K562 (cell line): Measurements from ENCODE around the gene RBM19. TPM values are rescaled to one million over a fixed set of nuclear protein-coding genes. Genes with fewer than 3 reads are reported as not detected.
A peak's percentile ranks its signal among the peaks of the same experiment; 100 is the strongest.

Source experiments
- ARID1B ChIP-seq: fragments of 450-650 bp; IDR thresholded peaks from 2 replicates; pipeline ENCODE4 v1.6.1; 2016; ENCODE audit warnings: antibody characterized with exemption, mild to moderate bottlenecking, inconsistent platforms
- ELF4 ChIP-seq: fragments of 450-650 bp; formaldehyde crosslinking; IDR thresholded peaks from 2 replicates; pipeline ENCODE4 v1.4.0; 2022; ENCODE audit warnings: missing genetic modification characterization
- FOXO4 ChIP-seq: fragments of 450-650 bp; formaldehyde crosslinking; IDR thresholded peaks from 2 replicates; pipeline ENCODE4 v1.4.0; 2020; ENCODE audit warnings: mild to moderate bottlenecking, moderate library complexity
- HDAC8 ChIP-seq: fragments of 450-650 bp; IDR thresholded peaks from 2 replicates; pipeline ENCODE4 v1.6.1; 2016; ENCODE audit warnings: mild to moderate bottlenecking, missing genetic modification characterization, moderate library complexity, missing compliant biosample characterization
- MEF2A ChIP-seq: IDR thresholded peaks from 2 replicates; pipeline ENCODE4 v1.6.1; 2011; ENCODE audit warnings: low read depth, mild to moderate bottlenecking, low read length, moderate library complexity; ENCODE audit not compliant: control insufficient read depth
- SIRT6 ChIP-seq: IDR thresholded peaks from one replicate; pipeline ENCODE4 v1.6.1; 2012; ENCODE audit warnings: low read depth, mild to moderate bottlenecking, control low read depth, inconsistent platforms, low read length, moderate library complexity
- ZNF23 ChIP-seq: fragments of 250-450 bp; sonication (Bioruptor Pico); IDR thresholded peaks from 2 replicates; pipeline ENCODE4 v1.4.0; 2020; ENCODE audit warnings: mild to moderate bottlenecking
- polyA plus RNA-seq, 8 experiments: library from polyadenylated mRNA; depleted of rRNA in 4 of 8; stranded (reverse) in 5 of 8; unstranded in 3 of 8; fragments of >200 nt; fragmentation: Nextera tagmentation in 2 of 8; fragmentation: Illumina TruSeq in 1 of 8; extraction: Ambion mirVana in 2 of 8; extraction: Trizol in 1 of 8; gene quantifications; 2 replicates each; pipeline versions ENCODE4 v1.2.1 to v1.2.3, GENCODE V29; 2011 to 2014; ENCODE audit warnings: inconsistent platforms in 1 of 8, missing spikeins in 1 of 8
- total RNA-seq, 7 experiments: library from RNA; depleted of rRNA in 6 of 7; stranded (reverse); fragments of >200 nt in 6 of 7; fragmentation: Illumina TruSeq in 2 of 7; extraction: Trizol in 2 of 7; gene quantifications; 2 replicates each; pipeline versions ENCODE4 v1.2.1 to v1.2.3, GENCODE V29; 2011 to 2021; ENCODE audit warnings: low replicate concordance in 1 of 7
- TF ChIP-seq, protein P1 (sequence below): fragments of 250-450 bp; sonication (Bioruptor Pico); IDR thresholded peaks from 2 replicates; pipeline ENCODE4 v1.5.0; 2021; ENCODE audit warnings: mild to moderate bottlenecking, moderate library complexity
- TF ChIP-seq, protein P2 (sequence below), 2 experiments: fragments of 450-650 bp in 1 of 2; sonication (generic) in 1 of 2; formaldehyde crosslinking in 1 of 2; IDR thresholded peaks; 2 replicates each; pipeline versions ENCODE4 v1.7.1 to v1.9.0; 2016 to 2022; ENCODE audit warnings: inconsistent platforms in 1 of 2, mild to moderate bottlenecking in 1 of 2, missing genetic modification reagents in 1 of 2

RBM19 gene
- total and polyA plus RNA-seq, 9 of the 15 experiments (the other 6 are each of a cell fraction or from before 2014, with no cell fraction given), result 16.0 to 58.4 (median 37.9) TPM

DNA sequence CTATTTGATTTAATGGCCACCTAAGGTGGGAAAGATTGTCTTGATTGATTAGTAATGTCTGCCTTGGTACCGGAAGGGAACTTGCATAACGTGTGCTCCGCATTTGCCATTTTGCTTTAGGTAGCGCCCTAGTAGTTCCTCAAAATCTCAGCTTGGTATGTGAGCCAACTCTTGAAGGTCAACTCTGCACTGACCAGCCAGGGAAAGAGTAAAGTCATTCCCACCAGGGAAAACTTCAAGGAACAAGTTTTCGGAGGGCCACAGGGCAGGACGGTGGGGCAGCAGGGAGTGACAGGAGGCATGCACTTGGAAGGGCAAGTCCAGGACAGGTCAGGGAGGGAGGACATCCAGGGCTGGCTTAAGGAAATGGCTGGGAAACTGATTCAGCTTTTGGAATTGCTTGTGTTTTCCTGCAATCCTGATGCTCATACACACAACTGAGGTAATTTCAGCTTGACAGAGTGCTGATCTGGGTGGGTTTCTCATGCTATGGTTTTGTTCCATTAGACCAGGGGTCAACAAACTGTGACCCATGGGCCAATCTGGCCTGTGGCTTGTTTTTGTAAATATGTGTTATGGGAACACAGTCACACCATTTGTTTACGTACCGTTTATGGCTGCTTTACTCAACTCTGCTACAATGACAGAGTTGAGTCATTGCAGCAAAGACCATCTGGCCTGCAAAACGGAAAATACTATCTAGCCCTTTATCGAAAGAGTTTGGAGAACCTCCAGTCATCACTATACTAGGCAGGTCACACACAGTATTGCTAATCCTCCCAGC is 184.5 kb downstream of the RBM19 start (continued):
- TF ChIP-seq, protein P1, sequence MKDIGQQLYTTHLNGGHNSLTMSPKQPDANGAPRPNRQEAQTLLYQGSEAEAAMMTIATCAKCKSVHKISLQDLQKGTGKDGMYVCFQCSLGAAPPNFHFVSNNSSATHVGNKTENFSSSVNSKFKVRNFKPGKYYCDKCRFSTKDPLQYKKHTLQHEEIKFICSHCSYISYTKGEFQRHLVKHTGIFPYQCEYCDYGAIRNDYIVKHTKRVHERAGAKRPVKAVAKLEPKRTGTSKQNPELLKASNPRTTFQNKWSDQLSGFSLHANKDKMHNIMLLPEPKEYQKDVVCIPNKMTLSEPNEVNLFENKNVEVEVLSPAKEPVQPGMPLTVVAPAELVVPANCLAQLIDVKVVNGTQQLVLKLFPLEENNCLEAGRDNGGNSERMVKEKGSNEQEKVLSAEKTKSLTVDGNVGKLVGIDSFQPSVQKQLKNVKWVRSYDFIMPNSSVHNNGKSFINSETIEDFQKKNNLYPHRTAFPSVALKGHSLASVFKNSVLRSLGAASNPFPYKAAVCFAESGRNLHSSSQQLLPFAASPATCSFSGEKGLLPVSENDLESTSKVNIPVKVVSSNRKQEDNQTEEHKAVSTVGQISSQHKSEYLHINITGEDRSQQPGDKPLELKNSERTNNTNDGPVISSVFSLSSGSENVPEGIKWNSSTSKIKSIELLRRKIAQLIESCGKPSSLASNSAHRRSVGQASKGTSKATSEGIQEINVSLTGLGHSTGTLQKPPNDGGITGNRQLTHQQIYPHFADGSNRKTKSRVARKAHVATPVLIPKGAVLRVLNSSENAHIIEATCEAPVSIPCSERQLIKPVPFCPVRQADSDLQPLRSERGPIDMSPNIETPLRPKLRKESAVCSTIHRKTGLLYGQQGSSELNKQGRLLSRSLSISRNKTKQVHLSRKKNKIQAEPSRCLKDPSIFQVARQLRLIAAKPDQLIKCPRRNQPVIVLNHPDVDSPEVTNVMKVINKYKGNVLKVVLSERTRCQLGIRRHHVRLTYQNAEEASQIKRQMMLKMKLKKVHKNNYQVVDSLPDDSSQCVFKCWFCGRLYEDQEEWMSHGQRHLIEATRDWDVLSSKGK (CRISPR knock-in tag), result no peak
- TF ChIP-seq ZNF23 (CRISPR knock-in tag) (peak; percentile 96), ARID1B (no peak), HDAC8 (no peak), SIRT6 (no peak), ELF4 (CRISPR knock-in tag) (no peak), FOXO4 (CRISPR knock-in tag) (no peak), MEF2A (no peak)
- TF ChIP-seq, protein P2, sequence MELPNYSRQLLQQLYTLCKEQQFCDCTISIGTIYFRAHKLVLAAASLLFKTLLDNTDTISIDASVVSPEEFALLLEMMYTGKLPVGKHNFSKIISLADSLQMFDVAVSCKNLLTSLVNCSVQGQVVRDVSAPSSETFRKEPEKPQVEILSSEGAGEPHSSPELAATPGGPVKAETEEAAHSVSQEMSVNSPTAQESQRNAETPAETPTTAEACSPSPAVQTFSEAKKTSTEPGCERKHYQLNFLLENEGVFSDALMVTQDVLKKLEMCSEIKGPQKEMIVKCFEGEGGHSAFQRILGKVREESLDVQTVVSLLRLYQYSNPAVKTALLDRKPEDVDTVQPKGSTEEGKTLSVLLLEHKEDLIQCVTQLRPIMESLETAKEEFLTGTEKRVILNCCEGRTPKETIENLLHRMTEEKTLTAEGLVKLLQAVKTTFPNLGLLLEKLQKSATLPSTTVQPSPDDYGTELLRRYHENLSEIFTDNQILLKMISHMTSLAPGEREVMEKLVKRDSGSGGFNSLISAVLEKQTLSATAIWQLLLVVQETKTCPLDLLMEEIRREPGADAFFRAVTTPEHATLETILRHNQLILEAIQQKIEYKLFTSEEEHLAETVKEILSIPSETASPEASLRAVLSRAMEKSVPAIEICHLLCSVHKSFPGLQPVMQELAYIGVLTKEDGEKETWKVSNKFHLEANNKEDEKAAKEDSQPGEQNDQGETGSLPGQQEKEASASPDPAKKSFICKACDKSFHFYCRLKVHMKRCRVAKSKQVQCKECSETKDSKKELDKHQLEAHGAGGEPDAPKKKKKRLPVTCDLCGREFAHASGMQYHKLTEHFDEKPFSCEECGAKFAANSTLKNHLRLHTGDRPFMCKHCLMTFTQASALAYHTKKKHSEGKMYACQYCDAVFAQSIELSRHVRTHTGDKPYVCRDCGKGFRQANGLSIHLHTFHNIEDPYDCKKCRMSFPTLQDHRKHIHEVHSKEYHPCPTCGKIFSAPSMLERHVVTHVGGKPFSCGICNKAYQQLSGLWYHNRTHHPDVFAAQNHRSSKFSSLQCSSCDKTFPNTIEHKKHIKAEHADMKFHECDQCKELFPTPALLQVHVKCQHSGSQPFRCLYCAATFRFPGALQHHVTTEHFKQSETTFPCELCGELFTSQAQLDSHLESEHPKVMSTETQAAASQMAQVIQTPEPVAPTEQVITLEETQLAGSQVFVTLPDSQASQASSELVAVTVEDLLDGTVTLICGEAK (IDR thresholded peaks at IDR 0.05), result no peak
- TF ChIP-seq, protein P2 (CRISPR knock-in tag; IDR thresholded peaks at IDR 0.05), result no peak
